Trophoblast cell (in vitro differentiated cells and primary cell): ENCODE results near the gene LKAAEAR1.
A peak's percentile ranks its signal among the peaks of the same experiment; 100 is the strongest.

ENCODE experiments used
- DNase-seq, 2 donors: peaks; one replicate each; pipeline ENCODE4 v3.0.0-alpha.2; 2016
- H2AFZ ChIP-seq: 2 replicates; pipeline ENCODE4 v1.6.1; 2013; ENCODE audit warnings: low read length, moderate library complexity, mild to moderate bottlenecking; ENCODE audit not compliant: insufficient read depth, poor library complexity
- H2AK5ac ChIP-seq: 2 replicates; pipeline ENCODE4 v1.6.1; 2013; ENCODE audit warnings: mild to moderate bottlenecking, low read length
- H2BK120ac ChIP-seq: 2 replicates; pipeline ENCODE4 v1.6.1; 2013; ENCODE audit warnings: low read length, mild to moderate bottlenecking, moderate library complexity; ENCODE audit not compliant: insufficient read depth, poor library complexity
- H2BK12ac ChIP-seq: 2 replicates; pipeline ENCODE4 v1.6.1; 2013; ENCODE audit warnings: mild to moderate bottlenecking, low read length, moderate library complexity
- H2BK5ac ChIP-seq: 2 replicates; pipeline ENCODE4 v1.6.1; 2013; ENCODE audit warnings: low read length, low read depth, moderate library complexity, mild to moderate bottlenecking; ENCODE audit not compliant: poor library complexity
- H3K14ac ChIP-seq: 2 replicates; pipeline ENCODE4 v1.6.1; 2013; ENCODE audit warnings: mild to moderate bottlenecking, low read length
- H3K18ac ChIP-seq: 2 replicates; pipeline ENCODE4 v1.6.1; 2013; ENCODE audit warnings: mild to moderate bottlenecking, low read length
- H3K23ac ChIP-seq: 2 replicates; pipeline ENCODE4 v1.6.1; 2013; ENCODE audit warnings: low read length
- H3K27ac ChIP-seq: 2 replicates; pipeline ENCODE4 v1.5.1; 2013; ENCODE audit warnings: low read depth, mild to moderate bottlenecking, inconsistent platforms, low read length, moderate library complexity
- H3K27me3 ChIP-seq: 2 replicates; pipeline ENCODE4 v1.6.1; 2013; ENCODE audit warnings: inconsistent platforms, mild to moderate bottlenecking, low read length, moderate library complexity; ENCODE audit not compliant: insufficient read depth
- H3K36me3 ChIP-seq, 2 experiments: 1 replicate in 1 of 2; 2 replicates in 1 of 2; pipeline ENCODE4 v1.6.1; 2013; ENCODE audit warnings: low read length in 2 of 2, mild to moderate bottlenecking in 2 of 2, moderate library complexity in 1 of 2; ENCODE audit not compliant: insufficient read depth in 2 of 2, control insufficient read depth in 1 of 2
- H3K4ac ChIP-seq: 2 replicates; pipeline ENCODE4 v1.6.1; 2013; ENCODE audit warnings: low read depth, mild to moderate bottlenecking, low read length, moderate library complexity
- H3K4me1 ChIP-seq, 2 experiments: 1 replicate in 1 of 2; 2 replicates in 1 of 2; pipeline ENCODE4 v1.6.1; 2013; ENCODE audit warnings: low read length in 2 of 2, mild to moderate bottlenecking in 2 of 2, moderate library complexity in 1 of 2; ENCODE audit not compliant: insufficient read depth in 2 of 2, control insufficient read depth in 1 of 2
- H3K4me2 ChIP-seq: 2 replicates; pipeline ENCODE4 v1.6.1; 2013; ENCODE audit warnings: inconsistent platforms, mild to moderate bottlenecking, low read length, moderate library complexity
- H3K4me3 ChIP-seq: 2 replicates; pipeline ENCODE4 v1.5.1; 2013; ENCODE audit warnings: mild to moderate bottlenecking, low read depth, low read length, inconsistent platforms
- H3K79me1 ChIP-seq: one replicate; pipeline ENCODE4 v1.6.1; 2013; ENCODE audit warnings: low read length
- H3K79me2 ChIP-seq: 2 replicates; pipeline ENCODE4 v1.6.1; 2013; ENCODE audit warnings: low read length, mild to moderate bottlenecking; ENCODE audit not compliant: control insufficient read depth, insufficient read depth, poor library complexity
- H3K9ac ChIP-seq: 2 replicates; pipeline ENCODE4 v1.6.1; 2013; ENCODE audit warnings: mild to moderate bottlenecking, low read length
- H3K9me3 ChIP-seq: 2 replicates; pipeline ENCODE4 v1.6.1; 2013; ENCODE audit warnings: low read depth, mild to moderate bottlenecking, control low read depth, inconsistent platforms, low read length; ENCODE audit not compliant: insufficient read depth
- H4K12ac ChIP-seq: 2 replicates; pipeline ENCODE4 v1.6.1; 2013; ENCODE audit warnings: low read depth, mild to moderate bottlenecking, low read length, moderate library complexity
- H4K8ac ChIP-seq: 2 replicates; pipeline ENCODE4 v1.6.1; 2013; ENCODE audit warnings: low read depth, mild to moderate bottlenecking, low read length, moderate library complexity
- H4K91ac ChIP-seq: one replicate; pipeline ENCODE4 v1.6.1; 2013; ENCODE audit warnings: low read depth, mild to moderate bottlenecking, low read length, moderate library complexity
- WGBS: extraction: QIAGEN DNeasy Blood & Tissue Kit; methylation state at CpG from one replicate; pipeline ENCODE4 v1.1.7; 2013; ENCODE audit warnings: missing lambda C conversion rate; ENCODE audit not compliant: insufficient read length, insufficient coverage; ENCODE audit errors: extremely low coverage; 5-methylcytosine and 5-hydroxymethylcytosine counted together

LKAAEAR1 gene

GRCh38 chr20:64082820-64083377, 1.3 kb downstream of the LKAAEAR1 start:
- Histone ChIP-seq H3K27ac (no peak overlapping the region), H4K12ac (no peak overlapping the region), H3K4me2 (peak overlapping the region; percentile 91), H4K91ac (no peak overlapping the region), H3K4me1 (peaks cover 14 to 25% of the 10 kb centered on the region in 2 experiments), H3K36me3 (no peaks in the 10 kb centered on the region), H3K79me1 (peaks cover 11% of the 10 kb centered on the region), H2AK5ac (no peak overlapping the region), H3K79me2 (peaks cover 10% of the 10 kb centered on the region), H2BK120ac (no peak overlapping the region), H3K4ac (no peak overlapping the region), H4K8ac (no peak overlapping the region), H3K9me3 (peaks cover 9% of the 10 kb centered on the region), H2BK12ac (no peak overlapping the region), H3K14ac (no peak overlapping the region), H3K4me3 (no peak overlapping the region), H3K27me3 (peaks cover 28% of the 10 kb centered on the region), H3K18ac (no peak overlapping the region), H3K23ac (no peak overlapping the region), H2AFZ (no peak overlapping the region), H2BK5ac (no peak overlapping the region), H3K9ac (no peak overlapping the region)
- no CpG with 5 or more reads among the region's 13 CpGs for WGBS
- no peak for DNase-seq

GRCh38 chr20:64082126-64082731, 2.0 kb downstream of the LKAAEAR1 start:
- H3K4me1 ChIP-seq = peaks cover 14 to 25% of the 10 kb centered on the region in 2 experiments
- WGBS = no CpG with 5 or more reads among the region's 13 CpGs
- no peak overlapping the region for H3K27ac ChIP-seq
- no peak overlapping the region for H2AK5ac ChIP-seq
- peaks cover 10% of the 10 kb centered on the region for H3K79me2 ChIP-seq
- no peak overlapping the region for H2BK120ac ChIP-seq
- DNase-seq = no peak
- H3K4ac ChIP-seq = no peak overlapping the region
- H2BK5ac ChIP-seq = no peak overlapping the region
- H3K4me2 ChIP-seq = peak overlapping the region; percentile 4
- peaks cover 11% of the 10 kb centered on the region for H3K79me1 ChIP-seq
- H4K91ac ChIP-seq = no peak overlapping the region
- H3K18ac ChIP-seq = no peak overlapping the region
- H3K4me3 ChIP-seq = no peak overlapping the region
- no peak overlapping the region for H3K23ac ChIP-seq
- no peaks in the 10 kb centered on the region for H3K36me3 ChIP-seq
- H3K9me3 ChIP-seq = peaks cover 4% of the 10 kb centered on the region
- no peak overlapping the region for H2BK12ac ChIP-seq
- H3K9ac ChIP-seq = no peak overlapping the region
- H4K12ac ChIP-seq = no peak overlapping the region
- H3K27me3 ChIP-seq = peaks cover 28% of the 10 kb centered on the region
- no peak overlapping the region for H3K14ac ChIP-seq
- no peak overlapping the region for H4K8ac ChIP-seq
- H2AFZ ChIP-seq = no peak overlapping the region

- H3K9me3 ChIP-seq = peaks cover under 1% of the 10 kb centered on the region
- no CpG with 5 or more reads among the region's 6 CpGs for WGBS
- H3K18ac ChIP-seq = no peak overlapping the region
- H3K9ac ChIP-seq = no peak overlapping the region
- H3K79me1 ChIP-seq = peaks cover 11% of the 10 kb centered on the region
- H3K36me3 ChIP-seq = no peaks in the 10 kb centered on the region
- H3K14ac ChIP-seq = no peak overlapping the region
- H3K79me2 ChIP-seq = peaks cover 10% of the 10 kb centered on the region
- no peak overlapping the region for H2BK120ac ChIP-seq
- no peak overlapping the region for H3K23ac ChIP-seq
- H4K91ac ChIP-seq = no peak overlapping the region
- H2BK12ac ChIP-seq = no peak overlapping the region
- no peak overlapping the region for H2BK5ac ChIP-seq
- no peak overlapping the region for H3K27ac ChIP-seq
- no peak overlapping the region for H3K4me3 ChIP-seq
- H4K8ac ChIP-seq = no peak overlapping the region
- peaks cover 28% of the 10 kb centered on the region for H3K27me3 ChIP-seq
- DNase-seq = no peak
- peaks cover 14 to 25% of the 10 kb centered on the region in 2 experiments for H3K4me1 ChIP-seq
- no peak overlapping the region for H2AK5ac ChIP-seq
- H2AFZ ChIP-seq = no peak overlapping the region
- H3K4me2 ChIP-seq = no peak overlapping the region
- H3K4ac ChIP-seq = no peak overlapping the region
- H4K12ac ChIP-seq = no peak overlapping the region
Observed at GRCh38 chr20:64081624-64081964, 2.6 kb downstream of the LKAAEAR1 start.

GRCh38 chr20:64080813-64081623, 3.2 kb downstream of the LKAAEAR1 start:
- DNase-seq = no peak
- H3K23ac ChIP-seq = no peak overlapping the region
- H3K4me1 ChIP-seq = peaks cover 14 to 25% of the 10 kb centered on the region in 2 experiments

More at GRCh38 chr20:64080813-64081623, 3.2 kb downstream of the LKAAEAR1 start:
- H2AK5ac ChIP-seq = no peak overlapping the region
- H2AFZ ChIP-seq = no peak overlapping the region
- no CpG with 5 or more reads among the region's 17 CpGs for WGBS
- H2BK120ac ChIP-seq = no peak overlapping the region
- H2BK12ac ChIP-seq = no peak overlapping the region
- no peaks in the 10 kb centered on the region for H3K9me3 ChIP-seq
- H3K36me3 ChIP-seq = no peaks in the 10 kb centered on the region
- no peak overlapping the region for H2BK5ac ChIP-seq
- H3K4me2 ChIP-seq = no peak overlapping the region
- H3K27me3 ChIP-seq = peaks cover 28% of the 10 kb centered on the region
- H3K27ac ChIP-seq = no peak overlapping the region
- H3K4ac ChIP-seq = no peak overlapping the region
- no peak overlapping the region for H4K91ac ChIP-seq
- no peak overlapping the region for H4K8ac ChIP-seq
- H3K79me1 ChIP-seq = peaks cover 11% of the 10 kb centered on the region
- H3K18ac ChIP-seq = no peak overlapping the region
- H4K12ac ChIP-seq = no peak overlapping the region
- H3K79me2 ChIP-seq = peaks cover 10% of the 10 kb centered on the region
- no peak overlapping the region for H3K14ac ChIP-seq
- H3K4me3 ChIP-seq = no peak overlapping the region
- H3K9ac ChIP-seq = no peak overlapping the region
